ENCODE measurements around the gene ADARB2.

ADARB2 gene

GRCh38 chr10:1615186-1615954, 122.0 kb downstream of the ADARB2 start:
- no peak for DNase-seq (ENCODE audit: low read depth)

GRCh38 chr10:1613511-1613910, 123.8 kb downstream of the ADARB2 start:
- no peak for DNase-seq (ENCODE audit: low read depth)

- DNase-seq (ENCODE audit: low read depth) = no peak
These were observed 124.4 kb downstream of the ADARB2 start for GRCh38 chr10:1612908-1613307.

- DNase-seq (ENCODE audit: low read depth) = no peak
These were observed 125.3 kb downstream of the ADARB2 start for GRCh38 chr10:1611936-1612550.

- no peak for DNase-seq (ENCODE audit: low read depth)
These were observed 126.1 kb downstream of the ADARB2 start for GRCh38 chr10:1610986-1611770.

- no peak for DNase-seq (ENCODE audit: low read depth)
These were observed 127.7 kb downstream of the ADARB2 start for GRCh38 chr10:1609648-1609970.

GRCh38 chr10:1608851-1609647, 128.3 kb downstream of the ADARB2 start:
- DNase-seq (ENCODE audit: low read depth) = no peak

GRCh38 chr10:1608408-1608807, 128.9 kb downstream of the ADARB2 start:
- DNase-seq (ENCODE audit: low read depth) = no peak

- DNase-seq (ENCODE audit: low read depth) = no peak
These were observed 129.9 kb downstream of the ADARB2 start for GRCh38 chr10:1607466-1607865.

GRCh38 chr10:1605999-1606940, 131.1 kb downstream of the ADARB2 start:
- no peak for DNase-seq (ENCODE audit: low read depth)

GRCh38 chr10:1605121-1605520, 132.2 kb downstream of the ADARB2 start:
- no peak for DNase-seq (ENCODE audit: low read depth)

GRCh38 chr10:1604246-1604645, 133.1 kb downstream of the ADARB2 start:
- no peak for DNase-seq (ENCODE audit: low read depth)

GRCh38 chr10:1603181-1603580, 134.1 kb downstream of the ADARB2 start:
- DNase-seq (ENCODE audit: low read depth) = no peak

GRCh38 chr10:1602037-1602484, 135.3 kb downstream of the ADARB2 start:
- DNase-seq (ENCODE audit: low read depth) = no peak

- DNase-seq (ENCODE audit: low read depth) = no peak
These were observed 135.9 kb downstream of the ADARB2 start for GRCh38 chr10:1601406-1601805.

- DNase-seq (ENCODE audit: low read depth) = no peak
These were observed 136.5 kb downstream of the ADARB2 start for GRCh38 chr10:1600861-1601260.

- DNase-seq (ENCODE audit: low read depth) = no peak
These were observed 138.8 kb downstream of the ADARB2 start for GRCh38 chr10:1598393-1599153.

GRCh38 chr10:1597370-1598146, 139.8 kb downstream of the ADARB2 start:
- no peak for DNase-seq (ENCODE audit: low read depth)

- no peak for DNase-seq (ENCODE audit: low read depth)
These were observed 140.7 kb downstream of the ADARB2 start for GRCh38 chr10:1596482-1597099.

All from stimulated activated CD8-positive, alpha-beta memory T cell treated with anti-CD3 and anti-CD28 coated beads, Interleukin-12 subunit alpha, Interleukin-12 subunit beta, amount 100 ng/mL, for 4 hours (primary cell).